Measurements from ENCODE around the gene NTN1.

GRCh38 chr17:9290226-9290613 is 268.9 kb downstream of the NTN1 start:
- TF ChIP-seq CTCF (IDR thresholded peaks at IDR 0.05) (no peak), POLR2A (IDR thresholded peaks at IDR 0.05) (no peak)
